IPS-20b (cell line): ENCODE results near the gene B3GALNT2.
A peak's percentile ranks its signal among the peaks of the same experiment; 100 is the strongest.

Experiments
- H3K27ac ChIP-seq: one replicate; pipeline ENCODE4 v1.5.1; 2013; ENCODE audit warnings: low read length
- H3K27me3 ChIP-seq: 2 replicates; pipeline ENCODE4 v1.6.1; 2013; ENCODE audit warnings: mild to moderate bottlenecking, low read length, inconsistent platforms; ENCODE audit not compliant: insufficient read depth
- H3K36me3 ChIP-seq: 2 replicates; pipeline ENCODE4 v1.6.1; 2013; ENCODE audit warnings: low read depth, mild to moderate bottlenecking, inconsistent platforms, low read length, moderate library complexity; ENCODE audit not compliant: insufficient read depth
- H3K4me1 ChIP-seq: 2 replicates; pipeline ENCODE4 v1.6.1; 2013; ENCODE audit warnings: mild to moderate bottlenecking, control low read depth, inconsistent platforms, low read length, moderate library complexity; ENCODE audit not compliant: insufficient read depth
- H3K4me3 ChIP-seq: 2 replicates; pipeline ENCODE4 v1.5.1; 2013; ENCODE audit warnings: mild to moderate bottlenecking, low read length, inconsistent platforms
- H3K9ac ChIP-seq: 2 replicates; pipeline ENCODE4 v1.6.1; 2013; ENCODE audit warnings: low read depth, mild to moderate bottlenecking, inconsistent platforms, low read length, moderate library complexity
- H3K9me3 ChIP-seq: 2 replicates; pipeline ENCODE4 v1.6.1; 2013; ENCODE audit warnings: mild to moderate bottlenecking, low read depth, low read length, inconsistent platforms; ENCODE audit not compliant: insufficient read depth

Gene B3GALNT2

GRCh38 chr1:235442788-235443429, 61.3 kb downstream of the B3GALNT2 start:
- H3K27me3 ChIP-seq: no peaks in the 10 kb centered on the region
- no peak overlapping the region for H3K4me3 ChIP-seq
- H3K4me1 ChIP-seq: no peaks in the 10 kb centered on the region
- H3K27ac ChIP-seq: no peak overlapping the region
- peaks cover 79% of the 10 kb centered on the region for H3K36me3 ChIP-seq
- H3K9me3 ChIP-seq: no peaks in the 10 kb centered on the region
- H3K9ac ChIP-seq: no peak overlapping the region

GRCh38 chr1:235441159-235441685, 63.0 kb downstream of the B3GALNT2 start:
- Histone ChIP-seq H3K27ac (no peak overlapping the region), H3K9ac (no peak overlapping the region)

GRCh38 chr1:235434001-235434400, 70.3 kb downstream of the B3GALNT2 start:
- H3K4me1 ChIP-seq: no peaks in the 10 kb centered on the region
- peaks cover 46% of the 10 kb centered on the region for H3K36me3 ChIP-seq
- no peak overlapping the region for H3K27ac ChIP-seq
- no peak overlapping the region for H3K9ac ChIP-seq
- H3K9me3 ChIP-seq: no peaks in the 10 kb centered on the region
- H3K4me3 ChIP-seq: no peak overlapping the region
- H3K27me3 ChIP-seq: no peaks in the 10 kb centered on the region

More at GRCh38 chr1:235441159-235441685, 63.0 kb downstream of the B3GALNT2 start:
- H3K4me3 ChIP-seq: no peak overlapping the region
- H3K36me3 ChIP-seq: peaks cover 77% of the 10 kb centered on the region
- no peaks in the 10 kb centered on the region for H3K27me3 ChIP-seq
- H3K4me1 ChIP-seq: no peaks in the 10 kb centered on the region
- no peaks in the 10 kb centered on the region for H3K9me3 ChIP-seq

- Histone ChIP-seq H3K9ac (no peak overlapping the region), H3K27me3 (no peaks in the 10 kb centered on the region), H3K9me3 (no peaks in the 10 kb centered on the region), H3K4me1 (no peaks in the 10 kb centered on the region), H3K4me3 (no peak overlapping the region), H3K36me3 (peaks cover 20% of the 10 kb centered on the region), H3K27ac (no peak overlapping the region)
These were observed 73.3 kb downstream of the B3GALNT2 start for GRCh38 chr1:235430991-235431390.

- Histone ChIP-seq H3K9me3 (no peaks in the 10 kb centered on the region), H3K27me3 (no peaks in the 10 kb centered on the region), H3K36me3 (peaks cover 11% of the 10 kb centered on the region; the same call in 1 of the 2 replicates), H3K9ac (no peak overlapping the region), H3K27ac (no peak overlapping the region), H3K4me3 (no peak overlapping the region), H3K4me1 (no peaks in the 10 kb centered on the region)
These were observed 75.1 kb downstream of the B3GALNT2 start for GRCh38 chr1:235429143-235429542.

GRCh38 chr1:235427447-235427846, 76.8 kb downstream of the B3GALNT2 start:
- no peak overlapping the region for H3K4me3 ChIP-seq
- H3K9ac ChIP-seq: no peak overlapping the region
- H3K27me3 ChIP-seq: no peaks in the 10 kb centered on the region
- no peaks in the 10 kb centered on the region for H3K4me1 ChIP-seq
- no peaks in the 10 kb centered on the region for H3K9me3 ChIP-seq
- H3K36me3 ChIP-seq: no peaks in the 10 kb centered on the region
- no peak overlapping the region for H3K27ac ChIP-seq

- H3K36me3 ChIP-seq: no peaks in the 10 kb centered on the region
- H3K4me3 ChIP-seq: no peak overlapping the region
- no peaks in the 10 kb centered on the region for H3K9me3 ChIP-seq
- no peaks in the 10 kb centered on the region for H3K27me3 ChIP-seq
- H3K4me1 ChIP-seq: no peaks in the 10 kb centered on the region
- no peak overlapping the region for H3K27ac ChIP-seq
- no peak overlapping the region for H3K9ac ChIP-seq
These were observed 77.6 kb downstream of the B3GALNT2 start for GRCh38 chr1:235426680-235427079.

- Histone ChIP-seq H3K4me3 (no peak overlapping the region), H3K27me3 (no peaks in the 10 kb centered on the region), H3K9ac (no peak overlapping the region), H3K9me3 (no peaks in the 10 kb centered on the region), H3K36me3 (no peaks in the 10 kb centered on the region), H3K4me1 (no peaks in the 10 kb centered on the region), H3K27ac (no peak overlapping the region)
These were observed 78.1 kb downstream of the B3GALNT2 start for GRCh38 chr1:235426143-235426542.

GRCh38 chr1:235425357-235425756, 78.9 kb downstream of the B3GALNT2 start:
- Histone ChIP-seq H3K4me3 (no peak overlapping the region), H3K27ac (no peak overlapping the region), H3K9ac (no peak overlapping the region), H3K9me3 (no peaks in the 10 kb centered on the region), H3K36me3 (no peaks in the 10 kb centered on the region), H3K27me3 (no peaks in the 10 kb centered on the region), H3K4me1 (no peaks in the 10 kb centered on the region)

GRCh38 chr1:235424092-235424491, 80.2 kb downstream of the B3GALNT2 start:
- no peaks in the 10 kb centered on the region for H3K9me3 ChIP-seq
- H3K27me3 ChIP-seq: no peaks in the 10 kb centered on the region
- H3K9ac ChIP-seq: no peak overlapping the region
- no peaks in the 10 kb centered on the region for H3K36me3 ChIP-seq
- H3K4me3 ChIP-seq: no peak overlapping the region
- H3K4me1 ChIP-seq: no peaks in the 10 kb centered on the region
- no peak overlapping the region for H3K27ac ChIP-seq

GRCh38 chr1:235423214-235423652, 81.0 kb downstream of the B3GALNT2 start:
- Histone ChIP-seq H3K27me3 (no peaks in the 10 kb centered on the region), H3K4me1 (no peaks in the 10 kb centered on the region), H3K4me3 (no peak overlapping the region), H3K36me3 (no peaks in the 10 kb centered on the region), H3K27ac (no peak overlapping the region), H3K9ac (0 out of 2 replicates have a peak overlapping the region, but pooled peaks have one; percentile 15), H3K9me3 (no peaks in the 10 kb centered on the region)

- Histone ChIP-seq H3K9ac (no peak overlapping the region), H3K9me3 (no peaks in the 10 kb centered on the region), H3K4me1 (no peaks in the 10 kb centered on the region), H3K27me3 (no peaks in the 10 kb centered on the region), H3K4me3 (no peak overlapping the region), H3K36me3 (no peaks in the 10 kb centered on the region), H3K27ac (no peak overlapping the region)
These were observed 82.5 kb downstream of the B3GALNT2 start for GRCh38 chr1:235421751-235422150.
